ENCODE data around the gene ACER2.

GRCh38 chr9:19469271-19469670, 60.5 kb downstream of the ACER2 start:
- TF ChIP-seq POLR2A (IDR thresholded peaks at IDR 0.05; ENCODE audit: low read depth) = no peak
- no peak for TF ChIP-seq POLR2AphosphoS5 (IDR thresholded peaks at IDR 0.05)
- TF ChIP-seq CTCF (IDR thresholded peaks at IDR 0.05) = no peak

Measured in esophagus muscularis mucosa (tissue), 3 donors.